Breast epithelium (tissue), 3 donors: ENCODE results near the gene CHRNG.

Source experiments
- CTCF ChIP-seq, 3 donors: fragments of 450-650 bp; IDR thresholded peaks; one replicate each; pipeline ENCODE4 v1.5.1; 2016 to 2017; ENCODE audit warnings: antibody characterized with exemption in 3 of 3, mild to moderate bottlenecking in 3 of 3, moderate library complexity in 3 of 3
- POLR2A ChIP-seq: fragments of 450-650 bp; IDR thresholded peaks from one replicate; pipeline ENCODE4 v1.6.1; 2016; ENCODE audit warnings: antibody characterized with exemption, mild to moderate bottlenecking, moderate library complexity

DNA sequence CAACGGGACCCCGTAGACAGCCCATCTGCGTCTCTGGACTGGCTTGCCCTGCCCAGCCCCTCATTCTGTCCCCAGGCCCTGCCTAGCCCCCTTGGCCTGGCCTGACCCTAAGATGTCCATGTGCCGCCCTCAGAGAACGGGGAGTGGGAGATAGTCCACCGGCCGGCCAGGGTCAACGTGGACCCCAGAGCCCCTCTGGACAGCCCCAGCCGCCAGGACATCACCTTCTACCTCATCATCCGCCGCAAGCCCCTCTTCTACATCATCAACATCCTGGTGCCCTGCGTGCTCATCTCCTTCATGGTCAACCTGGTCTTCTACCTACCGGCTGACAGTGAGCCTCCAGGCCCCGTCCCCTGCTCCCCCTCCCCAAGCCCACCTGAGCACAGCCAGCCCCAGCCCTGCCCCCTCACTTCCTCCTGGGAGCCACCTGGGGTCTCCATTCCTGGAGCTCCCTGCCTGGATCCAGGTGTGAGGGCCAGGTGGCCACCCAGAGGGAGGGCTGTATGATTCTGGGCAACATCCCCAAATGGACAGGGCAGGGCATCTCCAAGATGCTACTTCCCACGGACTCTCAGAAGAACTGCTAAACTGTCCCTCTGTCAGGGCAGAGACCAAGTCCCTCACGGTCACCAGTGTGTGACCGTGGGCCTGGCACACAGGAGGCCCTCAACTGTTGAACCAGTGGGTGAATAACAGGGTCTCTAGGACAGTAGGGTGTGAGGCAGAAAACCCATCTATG, 9.5 kb upstream of the CHRNG start:
- TF ChIP-seq CTCF (IDR thresholded peaks at IDR 0.05) (no peak), POLR2A (no peak)
